ENCODE measurements around the gene PCDHGB2.
"Not testable (repeated sequence)": the region's sequence is repeated elsewhere in the genome, so short reads cannot be mapped to it uniquely, and the experiment has no call there.

PCDHGB2 gene

DNA sequence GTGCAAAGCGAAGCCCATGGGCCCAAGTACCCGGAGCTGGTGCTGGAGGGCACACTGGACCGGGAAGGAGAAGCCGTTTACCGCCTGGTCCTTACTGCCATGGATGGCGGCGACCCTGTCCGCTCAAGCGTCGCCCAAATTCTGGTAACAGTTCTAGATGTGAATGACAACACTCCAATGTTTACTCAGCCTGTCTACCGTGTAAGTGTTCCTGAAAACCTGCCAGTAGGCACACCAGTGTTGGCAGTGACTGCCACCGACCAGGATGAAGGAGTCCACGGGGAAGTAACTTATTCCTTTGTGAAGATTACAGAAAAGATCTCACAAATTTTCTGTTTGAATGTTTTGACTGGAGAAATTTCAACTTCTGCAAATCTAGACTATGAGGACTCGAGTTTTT lies 14.8 kb downstream of the PCDHGB2 start:
- in situ Hi-C loops (cut with MboI; ENCODE audit: low sequenced_read_pairs, unreplicated experiment), result no loop called here
- DNase-seq (ENCODE audit: low spot score), result no peak
- TF ChIP-seq, protein P1, sequence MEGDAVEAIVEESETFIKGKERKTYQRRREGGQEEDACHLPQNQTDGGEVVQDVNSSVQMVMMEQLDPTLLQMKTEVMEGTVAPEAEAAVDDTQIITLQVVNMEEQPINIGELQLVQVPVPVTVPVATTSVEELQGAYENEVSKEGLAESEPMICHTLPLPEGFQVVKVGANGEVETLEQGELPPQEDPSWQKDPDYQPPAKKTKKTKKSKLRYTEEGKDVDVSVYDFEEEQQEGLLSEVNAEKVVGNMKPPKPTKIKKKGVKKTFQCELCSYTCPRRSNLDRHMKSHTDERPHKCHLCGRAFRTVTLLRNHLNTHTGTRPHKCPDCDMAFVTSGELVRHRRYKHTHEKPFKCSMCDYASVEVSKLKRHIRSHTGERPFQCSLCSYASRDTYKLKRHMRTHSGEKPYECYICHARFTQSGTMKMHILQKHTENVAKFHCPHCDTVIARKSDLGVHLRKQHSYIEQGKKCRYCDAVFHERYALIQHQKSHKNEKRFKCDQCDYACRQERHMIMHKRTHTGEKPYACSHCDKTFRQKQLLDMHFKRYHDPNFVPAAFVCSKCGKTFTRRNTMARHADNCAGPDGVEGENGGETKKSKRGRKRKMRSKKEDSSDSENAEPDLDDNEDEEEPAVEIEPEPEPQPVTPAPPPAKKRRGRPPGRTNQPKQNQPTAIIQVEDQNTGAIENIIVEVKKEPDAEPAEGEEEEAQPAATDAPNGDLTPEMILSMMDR (IDR thresholded peaks at IDR 0.05; ENCODE audit: borderline replicate concordance, control extremely low read depth, extremely low read depth, insufficient read depth, missing control alignments), result no peak

DNA sequence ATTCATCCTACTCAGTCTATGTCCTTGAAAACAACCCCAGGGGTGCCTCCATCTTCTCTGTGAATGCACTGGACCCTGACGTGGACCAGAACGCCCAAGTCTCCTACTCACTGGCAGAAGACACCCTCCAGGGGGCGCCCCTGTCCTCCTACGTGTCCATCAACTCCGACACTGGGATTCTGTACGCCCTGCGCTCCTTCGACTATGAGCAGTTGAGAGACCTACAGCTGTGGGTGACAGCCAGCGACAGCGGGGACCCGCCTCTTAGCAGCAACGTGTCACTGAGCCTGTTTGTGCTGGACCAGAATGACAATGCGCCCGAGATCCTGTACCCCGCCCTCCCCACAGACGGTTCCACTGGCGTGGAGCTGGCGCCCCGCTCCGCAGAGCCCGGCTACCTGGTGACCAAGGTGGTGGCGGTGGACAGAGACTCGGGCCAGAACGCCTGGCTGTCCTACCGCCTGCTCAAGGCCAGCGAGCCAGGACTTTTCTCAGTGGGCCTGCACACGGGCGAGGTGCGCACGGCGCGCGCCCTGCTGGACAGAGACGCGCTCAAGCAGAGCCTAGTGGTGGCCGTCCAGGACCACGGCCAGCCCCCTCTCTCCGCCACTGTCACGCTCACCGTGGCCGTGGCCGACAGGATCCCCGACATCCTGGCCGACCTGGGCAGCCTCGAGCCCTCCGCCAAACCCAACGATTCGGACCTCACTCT lies 15.8 kb downstream of the PCDHGB2 start:
- DNase-seq (ENCODE audit: low spot score); in situ Hi-C loops (cut with MboI; ENCODE audit: low sequenced_read_pairs, unreplicated experiment): not testable (repeated sequence)

DNA sequence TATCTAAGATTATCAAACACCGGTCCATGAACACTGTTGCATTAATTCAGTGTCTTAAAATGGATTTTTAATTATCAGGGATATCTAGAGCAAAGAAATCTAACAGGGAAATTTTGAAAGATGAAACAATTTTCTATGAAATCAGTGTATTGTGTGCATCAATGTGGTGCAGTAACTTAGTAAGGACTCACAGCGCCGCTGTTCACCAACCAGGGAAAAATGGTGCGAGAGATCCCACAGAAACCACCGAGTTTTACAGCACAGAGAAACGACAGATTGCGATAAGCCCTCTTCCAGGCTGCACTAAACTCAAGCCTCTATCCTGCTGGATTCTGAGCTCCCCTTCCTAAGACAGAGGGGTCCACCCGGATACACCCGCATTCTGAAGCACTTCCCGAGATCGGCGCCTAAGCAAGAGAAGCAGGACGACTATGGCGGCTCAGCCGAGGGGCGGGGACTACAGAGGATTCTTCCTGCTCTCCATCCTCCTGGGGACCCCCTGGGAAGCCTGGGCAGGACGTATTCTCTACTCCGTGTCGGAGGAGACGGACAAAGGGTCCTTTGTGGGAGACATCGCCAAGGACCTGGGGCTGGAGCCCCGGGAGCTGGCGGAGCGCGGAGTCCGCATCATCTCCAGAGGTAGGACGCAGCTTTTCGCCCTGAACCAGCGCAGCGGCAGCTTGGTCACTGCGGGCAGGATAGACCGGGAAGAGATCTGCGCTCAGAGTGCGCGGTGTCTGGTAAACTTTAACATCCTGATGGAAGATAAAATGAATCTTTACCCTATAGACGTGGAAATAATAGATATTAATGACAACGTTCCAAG lies 22.9 kb downstream of the PCDHGB2 start, which contains the start of gene PCDHGA7:
Gene PCDHGA7, plus strand, starts transcription at position 274 of the 826 bp plus-strand sequence. Its CDS starts 158 bp downstream, at position 432.
- TF ChIP-seq, protein P1 (IDR thresholded peaks at IDR 0.05; ENCODE audit: borderline replicate concordance, control extremely low read depth, extremely low read depth, insufficient read depth, missing control alignments), result no peak
- in situ Hi-C loops (cut with MboI; ENCODE audit: low sequenced_read_pairs, unreplicated experiment), result no loop called here
- DNase-seq (ENCODE audit: low spot score), result peak; percentile 48

DNA sequence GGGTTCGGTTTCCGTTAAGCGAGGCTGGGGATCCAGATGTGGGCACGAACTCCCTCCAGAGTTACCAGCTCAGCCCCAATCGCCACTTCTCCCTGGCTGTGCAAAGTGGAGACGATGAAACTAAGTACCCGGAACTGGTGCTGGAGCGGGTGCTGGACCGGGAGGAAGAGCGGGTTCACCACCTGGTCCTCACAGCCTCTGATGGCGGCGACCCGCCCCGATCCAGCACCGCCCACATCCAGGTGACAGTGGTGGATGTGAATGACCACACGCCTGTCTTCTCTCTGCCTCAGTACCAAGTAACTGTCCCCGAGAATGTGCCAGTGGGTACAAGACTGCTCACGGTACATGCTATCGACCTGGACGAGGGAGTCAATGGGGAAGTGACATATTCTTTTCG lies 23.6 kb downstream of the PCDHGB2 start:
- in situ Hi-C loops (cut with MboI; ENCODE audit: low sequenced_read_pairs, unreplicated experiment), result no loop called here
- no peak for DNase-seq (ENCODE audit: low spot score)
- TF ChIP-seq, protein P1 (IDR thresholded peaks at IDR 0.05; ENCODE audit: borderline replicate concordance, control extremely low read depth, extremely low read depth, insufficient read depth, missing control alignments), result no peak

DNA sequence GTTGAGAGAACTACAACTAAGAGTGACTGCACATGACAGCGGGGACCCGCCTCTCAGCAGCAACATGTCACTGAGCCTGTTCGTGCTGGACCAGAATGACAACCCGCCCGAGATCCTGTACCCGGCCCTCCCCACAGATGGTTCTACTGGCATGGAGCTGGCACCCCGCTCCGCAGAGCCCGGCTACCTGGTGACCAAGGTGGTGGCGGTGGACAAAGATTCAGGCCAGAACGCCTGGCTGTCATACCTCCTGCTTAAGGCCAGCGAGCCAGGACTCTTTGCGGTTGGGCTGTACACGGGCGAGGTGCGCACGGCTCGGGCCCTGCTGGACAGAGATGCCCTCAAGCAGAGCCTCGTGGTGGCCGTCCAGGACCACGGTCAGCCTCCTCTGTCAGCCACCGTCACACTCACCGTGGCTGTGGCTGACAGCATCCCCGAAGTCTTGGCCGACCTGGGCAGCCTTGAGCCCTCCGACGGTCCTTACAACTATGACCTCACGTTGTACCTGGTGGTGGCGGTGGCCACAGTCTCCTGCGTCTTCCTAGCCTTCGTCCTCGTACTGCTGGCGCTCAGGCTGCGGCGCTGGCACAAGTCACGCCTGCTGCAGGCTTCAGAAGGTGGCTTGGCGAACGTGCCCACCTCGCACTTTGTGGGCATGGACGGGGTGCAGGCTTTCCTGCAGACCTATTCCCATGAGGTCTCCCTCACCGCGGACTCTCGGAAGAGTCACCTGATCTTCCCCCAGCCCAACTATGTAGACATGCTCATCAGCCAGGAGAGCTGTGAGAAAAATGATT lies 24.9 kb downstream of the PCDHGB2 start:
- TF ChIP-seq, protein P1 (IDR thresholded peaks at IDR 0.05; ENCODE audit: borderline replicate concordance, control extremely low read depth, extremely low read depth, insufficient read depth, missing control alignments), result no peak
- DNase-seq (ENCODE audit: low spot score), result no peak
- in situ Hi-C loops (cut with MboI; ENCODE audit: low sequenced_read_pairs, unreplicated experiment), result no loop called here

DNA sequence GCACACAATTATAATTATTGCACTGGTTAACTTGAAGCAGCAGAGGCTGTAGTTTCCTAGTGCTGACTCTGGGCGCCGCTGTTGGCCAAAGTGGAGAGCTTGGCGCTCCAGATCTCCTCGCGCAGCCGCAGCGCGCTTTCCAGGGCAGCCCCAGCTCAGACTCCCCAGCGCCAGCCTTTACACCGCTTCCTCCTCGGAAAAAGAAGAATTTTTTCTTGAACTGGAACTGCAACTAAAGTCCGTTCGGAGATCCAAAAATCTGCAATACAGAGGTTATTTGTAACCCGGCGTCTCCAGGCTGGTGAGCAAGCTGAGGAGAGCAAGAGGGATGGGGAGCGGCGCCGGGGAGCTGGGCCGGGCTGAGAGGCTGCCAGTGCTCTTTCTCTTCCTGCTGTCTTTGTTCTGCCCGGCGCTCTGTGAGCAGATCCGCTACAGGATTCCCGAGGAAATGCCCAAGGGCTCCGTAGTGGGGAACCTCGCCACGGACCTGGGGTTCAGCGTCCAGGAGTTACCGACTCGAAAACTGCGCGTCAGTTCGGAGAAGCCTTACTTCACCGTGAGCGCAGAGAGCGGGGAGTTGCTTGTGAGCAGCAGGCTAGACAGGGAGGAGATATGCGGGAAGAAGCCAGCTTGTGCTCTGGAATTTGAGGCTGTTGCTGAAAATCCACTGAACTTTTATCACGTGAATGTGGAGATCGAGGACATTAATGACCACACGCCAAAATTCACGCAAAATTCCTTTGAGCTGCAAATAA lies 27.9 kb downstream of the PCDHGB2 start, which contains the start of gene PCDHGB4:
Gene PCDHGB4, plus strand, starts transcription at position 142 of the 755 bp plus-strand sequence. Its CDS starts 187 bp downstream, at position 329.
- in situ Hi-C loops (cut with MboI; ENCODE audit: low sequenced_read_pairs, unreplicated experiment); DNase-seq (ENCODE audit: low spot score): not testable (repeated sequence)
- TF ChIP-seq, protein P1 (IDR thresholded peaks at IDR 0.05; ENCODE audit: borderline replicate concordance, control extremely low read depth, extremely low read depth, insufficient read depth, missing control alignments), result peak; percentile 57

Measured in GM13976 (cell line).